HepG2 (cell line): ENCODE measurements around the gene DAPL1. TPM values are rescaled to one million over a fixed set of nuclear protein-coding genes. Genes with fewer than 3 reads are reported as not detected.

Source experiments
- ATAC-seq: fragments of 200-7000 bp; cut with Tn5 transposase; 3 replicates; pipeline ENCODE4 v1.9.1; 2020; ENCODE audit warnings: mild to moderate bottlenecking, moderate library complexity
- BruUV-seq: library from RNA; stranded (reverse); fragments of 400-500 nt; replicated peaks from 2 replicates; lab custom pipeline; 2021; lab: Mats Ljungman, UMichigan
- CTCF ChIA-PET: fragments of 300-600 bp; formaldehyde crosslinking; extraction: SDS; loops from one replicate; lab custom pipeline; 2021; ENCODE audit warnings: low total read pairs, inconsistent platforms, low intra/inter-chr PET ratio; lab: Yijun Ruan, JAX
- POLR2A ChIA-PET: fragments of 350-600 bp; sonication (Branson Sonifier 250); formaldehyde crosslinking; loops from one replicate; lab custom pipeline; 2020; ENCODE audit warnings: antibody characterized with exemption, inconsistent platforms; lab: Yijun Ruan, JAX
- DNase-seq: peaks from one replicate; pipeline ENCODE4 v3.0.0-alpha.2; 2015; ENCODE audit warnings: low spot score
- FAIRE-seq: peaks from 3 replicates; lab custom pipeline; 2011; peaks lifted over from hg19 to GRCh38; lab: Jason Lieb, UNC
- H2AFZ ChIP-seq: one replicate; pipeline ENCODE4 v1.6.1; 2011; ENCODE audit warnings: low read length, inconsistent platforms
- H3K27ac ChIP-seq: fragments of 300-600 bp; 3 replicates; pipeline ENCODE4 v1.8.0; 2011; ENCODE audit warnings: mixed run types, mild to moderate bottlenecking, mixed read lengths, low read length, inconsistent platforms; ENCODE audit not compliant: insufficient read depth; ENCODE audit errors: extremely low read length
- H3K27me3 ChIP-seq, 2 experiments: fragments of 200-600 bp in 1 of 2; 2 replicates in 1 of 2; 3 replicates in 1 of 2; pipeline versions ENCODE4 v1.6.0 to v1.8.0; 2011; ENCODE audit warnings: low read length in 2 of 2, mild to moderate bottlenecking in 2 of 2, moderate library complexity in 2 of 2, inconsistent platforms in 1 of 2; ENCODE audit not compliant: insufficient read depth in 2 of 2, control insufficient read depth in 1 of 2
- H3K36me3 ChIP-seq, 2 experiments: fragments of 200-600 bp in 1 of 2; replicated peaks in 1 of 2; 2 replicates in 1 of 2; 3 replicates in 1 of 2; pipeline versions ENCODE4 v1.5.1 to v1.8.0; 2011; ENCODE audit warnings: low read length in 2 of 2, inconsistent platforms in 1 of 2; ENCODE audit not compliant: insufficient read depth in 2 of 2, control insufficient read depth in 1 of 2
- H3K4me1 ChIP-seq: 2 replicates; pipeline ENCODE4 v1.5.1; 2012; ENCODE audit warnings: low read length, inconsistent platforms; ENCODE audit not compliant: insufficient read depth
- H3K4me2 ChIP-seq: 2 replicates; pipeline ENCODE4 v1.6.0; 2011; ENCODE audit warnings: low read depth, low read length, inconsistent platforms
- H3K4me3 ChIP-seq, 3 experiments: fragments of 200-600 bp in 1 of 3; sonication (generic), shearing (Covaris generic) in 1 of 3; replicated peaks in 1 of 3; 2 replicates each; pipeline ENCODE4 v1.5.1; 2011 to 2016; ENCODE audit warnings: low read length in 3 of 3, inconsistent platforms in 2 of 3, low read depth in 2 of 3, mild to moderate bottlenecking in 2 of 3, control low read depth in 1 of 3, mixed read lengths in 1 of 3; ENCODE audit not compliant: insufficient read depth in 1 of 3
- H3K79me2 ChIP-seq: one replicate; pipeline ENCODE4 v1.6.1; 2011; ENCODE audit warnings: low read length, inconsistent platforms; ENCODE audit not compliant: insufficient read depth
- H3K9ac ChIP-seq: 2 replicates; pipeline ENCODE4 v1.6.0; 2011; ENCODE audit warnings: mild to moderate bottlenecking, low read depth, low read length, inconsistent platforms; ENCODE audit not compliant: insufficient read depth
- H3K9me3 ChIP-seq: 2 replicates; pipeline ENCODE4 v1.5.1; 2012; ENCODE audit warnings: mild to moderate bottlenecking, low read length
- H4K20me1 ChIP-seq: 2 replicates; pipeline ENCODE4 v1.6.0; 2011; ENCODE audit warnings: inconsistent platforms, mild to moderate bottlenecking, low read length, moderate library complexity; ENCODE audit not compliant: insufficient read depth
- CENPX ChIP-seq: sonication (generic); formaldehyde crosslinking; IDR thresholded peaks from 2 replicates; pipeline ENCODE4 v1.9.0; 2021; ENCODE audit warnings: mild to moderate bottlenecking, missing genetic modification reagents, moderate library complexity
- CSRNP2 ChIP-seq: sonication (generic); formaldehyde crosslinking; conservative IDR thresholded peaks from 2 replicates; pipeline ENCODE4 v1.8.0; 2022; ENCODE audit warnings: low read depth, missing genetic modification reagents
- HDAC6 ChIP-seq: fragments of 200-600 bp; sonication (generic); IDR thresholded peaks from 2 replicates; pipeline ENCODE4 v1.7.0; 2017; ENCODE audit warnings: mild to moderate bottlenecking, antibody characterized with exemption, low read length, low read depth
- ISL2 ChIP-seq: sonication (generic); formaldehyde crosslinking; IDR thresholded peaks from 2 replicates; pipeline ENCODE4 v1.5.0; 2020; ENCODE audit warnings: missing genetic modification reagents
- MYC ChIP-seq: sonication (generic); formaldehyde crosslinking; IDR thresholded peaks from 2 replicates; pipeline ENCODE4 v1.9.0; 2021; ENCODE audit warnings: missing genetic modification reagents, borderline replicate concordance
- SNAI1 ChIP-seq: sonication (generic); formaldehyde crosslinking; IDR thresholded peaks from 2 replicates; pipeline ENCODE4 v1.5.0; 2020; ENCODE audit warnings: mild to moderate bottlenecking, missing genetic modification reagents, borderline replicate concordance
- ZNF12 ChIP-seq: sonication (generic); formaldehyde crosslinking; IDR thresholded peaks from 2 replicates; pipeline ENCODE4 v1.5.0; 2020; ENCODE audit warnings: missing genetic modification reagents
- ZNF605 ChIP-seq: sonication (generic); formaldehyde crosslinking; IDR thresholded peaks from 2 replicates; pipeline ENCODE4 v1.8.0; 2022; ENCODE audit warnings: mild to moderate bottlenecking, missing genetic modification reagents
- WGBS: methylation state at CpG from one replicate; pipeline ENCODE4 v1.1.6; 2017; ENCODE audit warnings: low lambda C conversion rate; 5-methylcytosine and 5-hydroxymethylcytosine counted together
- in situ Hi-C: cut with HindIII; loops from 2 replicates; pipeline ENCODE4 v1.10.0; 2017; ENCODE audit warnings: low pct_unique_long_range_greater_than_20kb; ENCODE audit not compliant: extremely low pct_ligation_motif_present
- intact Hi-C: fragments of 100-400 bp; cut with micrococcal nuclease; formaldehyde crosslinking; loops from one replicate; pipeline ENCODE4 v1.10.0; 2022; ENCODE audit not compliant: unreplicated experiment
- polyA plus RNA-seq, 8 experiments: library from polyadenylated mRNA; depleted of rRNA in 3 of 8; stranded (reverse) in 7 of 8; unstranded in 1 of 8; fragments of >200 nt; fragmentation: Illumina TruSeq in 4 of 8; extraction: Trizol in 4 of 8; gene quantifications; 2 replicates each; pipeline versions ENCODE4 v1.2.1 to v1.2.3, GENCODE V29; 2011 to 2016; ENCODE audit warnings: low read depth in 4 of 8, missing spikeins in 1 of 8, mixed read lengths in 1 of 8; ENCODE audit not compliant: insufficient read depth in 1 of 8
- total RNA-seq, 5 experiments: library from RNA; depleted of rRNA; stranded (reverse); fragments of >200 nt; fragmentation: Illumina TruSeq; extraction: Trizol; gene quantifications; 2 replicates each; pipeline ENCODE4 v1.2.3, GENCODE V29; 2016; ENCODE audit warnings: low read depth in 1 of 5
- TF ChIP-seq, protein P1 (sequence below): sonication (generic); formaldehyde crosslinking; IDR thresholded peaks from 2 replicates; pipeline ENCODE4 v1.5.0; 2020; ENCODE audit warnings: missing genetic modification reagents

DAPL1 gene
- total and polyA plus RNA-seq, 2 of the 13 experiments (the other 11 are each of a cell fraction or from before 2014, with no cell fraction given) = not detected

DNA sequence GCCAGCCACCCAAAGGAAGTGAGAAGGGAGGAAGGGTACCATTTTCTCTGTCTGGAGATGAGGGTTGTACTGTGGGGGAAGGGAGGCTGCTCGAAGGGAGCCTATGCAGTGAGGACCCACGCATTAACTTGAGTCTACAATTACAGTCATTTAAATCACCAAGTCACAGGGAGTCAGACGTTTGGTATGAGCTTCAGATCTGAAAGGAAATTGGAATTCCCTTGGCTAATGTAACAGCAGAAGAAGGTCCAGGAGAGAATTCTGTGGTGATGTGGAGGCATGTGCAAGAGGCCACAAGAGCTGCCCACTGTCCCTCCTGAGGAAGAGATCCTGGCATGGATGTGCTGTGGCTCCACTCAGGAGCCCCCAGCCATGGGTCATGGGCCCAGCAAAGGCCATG lies 22.5 kb downstream of the DAPL1 start:
- H3K27ac ChIP-seq = no peak overlapping the region
- intact Hi-C loops = no loop called here
- H2AFZ ChIP-seq = no peak overlapping the region
- no peak overlapping the region for H3K9ac ChIP-seq
- ATAC-seq (no peak), FAIRE-seq (no peak), DNase-seq (no peak)
- no peaks in the 10 kb centered on the region for H3K79me2 ChIP-seq
- no peaks in the 10 kb centered on the region for H3K9me3 ChIP-seq
- peaks cover 0 to 4% of the 10 kb centered on the region in 2 experiments; a peak in 1 of 5 replicates for H3K27me3 ChIP-seq
- CTCF ChIA-PET = no interaction called here
- POLR2A ChIA-PET = no interaction called here
- in situ Hi-C loops = no loop called here
- no peaks in the 10 kb centered on the region for H4K20me1 ChIP-seq
- no peak for TF ChIP-seq ZNF605 (CRISPR knock-in tag)
- no peaks in the 10 kb centered on the region for H3K36me3 ChIP-seq
- H3K4me1 ChIP-seq = no peaks in the 10 kb centered on the region
- no TSS peak for BruUV-seq
- WGBS = 4% methylated on average over 3 of the region's 3 CpGs
- no peak overlapping the region for H3K4me2 ChIP-seq
- H3K4me3 ChIP-seq = no peak overlapping the region

DNA sequence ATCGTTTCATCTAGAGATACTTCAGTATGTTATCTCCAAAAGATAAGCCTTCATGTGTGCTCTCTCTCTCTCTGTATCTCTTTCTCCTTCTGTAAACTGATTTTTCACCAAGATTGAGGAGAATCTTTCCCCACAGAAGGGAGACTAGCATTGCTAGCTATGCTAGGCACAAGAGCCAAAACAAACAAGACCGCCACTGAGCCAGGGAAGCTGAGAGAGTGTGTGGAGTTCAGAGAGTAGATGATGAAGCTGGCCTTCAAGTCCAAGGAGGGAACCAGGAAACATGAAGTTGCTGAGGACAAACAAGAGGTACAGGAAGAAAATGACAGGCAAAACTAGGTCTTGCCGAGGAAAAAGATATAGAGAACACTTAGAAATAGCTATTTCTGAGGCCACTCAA lies 23.4 kb downstream of the DAPL1 start:
- in situ Hi-C loops = no loop called here
- intact Hi-C loops = no loop called here
- no peak for ATAC-seq
- no peak overlapping the region for H3K9ac ChIP-seq
- no peak for DNase-seq
- TF ChIP-seq CSRNP2 (CRISPR knock-in tag) = no peak
- no peak for TF ChIP-seq ISL2 (CRISPR knock-in tag)
- TF ChIP-seq MYC (CRISPR knock-in tag) = no peak
- TF ChIP-seq, protein P1, sequence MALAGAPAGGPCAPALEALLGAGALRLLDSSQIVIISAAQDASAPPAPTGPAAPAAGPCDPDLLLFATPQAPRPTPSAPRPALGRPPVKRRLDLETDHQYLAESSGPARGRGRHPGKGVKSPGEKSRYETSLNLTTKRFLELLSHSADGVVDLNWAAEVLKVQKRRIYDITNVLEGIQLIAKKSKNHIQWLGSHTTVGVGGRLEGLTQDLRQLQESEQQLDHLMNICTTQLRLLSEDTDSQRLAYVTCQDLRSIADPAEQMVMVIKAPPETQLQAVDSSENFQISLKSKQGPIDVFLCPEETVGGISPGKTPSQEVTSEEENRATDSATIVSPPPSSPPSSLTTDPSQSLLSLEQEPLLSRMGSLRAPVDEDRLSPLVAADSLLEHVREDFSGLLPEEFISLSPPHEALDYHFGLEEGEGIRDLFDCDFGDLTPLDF (CRISPR knock-in tag) = no peak
- TF ChIP-seq CENPX (CRISPR knock-in tag) = no peak
- TF ChIP-seq ZNF12 (CRISPR knock-in tag) = no peak
- no peak for TF ChIP-seq HDAC6
- TF ChIP-seq SNAI1 (CRISPR knock-in tag) = no peak
- ChIA-PET POLR2A (no interaction called here), CTCF (no interaction called here)
- peaks cover 0 to 4% of the 10 kb centered on the region in 2 experiments; a peak in 1 of 5 replicates for H3K27me3 ChIP-seq
- H3K9me3 ChIP-seq = no peaks in the 10 kb centered on the region
- H3K27ac ChIP-seq = no peak overlapping the region
- H3K36me3 ChIP-seq = no peaks in the 10 kb centered on the region
- no peak for FAIRE-seq
- 6% methylated on average over 3 of the region's 3 CpGs for WGBS
- H3K4me3 ChIP-seq = no peak overlapping the region
- H4K20me1 ChIP-seq = no peaks in the 10 kb centered on the region
- no peaks in the 10 kb centered on the region for H3K79me2 ChIP-seq
- no peaks in the 10 kb centered on the region for H3K4me1 ChIP-seq
- no peak overlapping the region for H3K4me2 ChIP-seq
- no peak overlapping the region for H2AFZ ChIP-seq
- no TSS peak for BruUV-seq
